GM23338 (cell line): ENCODE measurements around the gene SLC16A7. TPM values are rescaled to one million over a fixed set of nuclear protein-coding genes. Genes with fewer than 3 reads are reported as not detected.

Experiments
- ATAC-seq: fragments of 200-7000 bp; cut with Tn5 transposase; 3 replicates; pipeline ENCODE4 v1.9.1; 2020
- DNase-seq: peaks from one replicate; pipeline ENCODE4 v3.0.0-alpha.2; 2015; ENCODE audit warnings: low spot score
- H2AFZ ChIP-seq: fragments of 200-600 bp; sonication (generic); 2 replicates; pipeline ENCODE4 v1.8.0; 2016; ENCODE audit warnings: antibody characterized with exemption, mild to moderate bottlenecking, moderate library complexity
- H3F3A ChIP-seq: fragments of 200-600 bp; sonication (generic); replicated peaks from 2 replicates; pipeline ENCODE4 v1.8.0; 2017; ENCODE audit warnings: antibody characterized with exemption, mixed run types, low read depth
- H3K27ac ChIP-seq: fragments of 200-600 bp; sonication (generic); 2 replicates; pipeline ENCODE4 v1.6.1; 2016; ENCODE audit warnings: low read depth
- H3K27me3 ChIP-seq: fragments of 200-600 bp; sonication (generic); 2 replicates; pipeline ENCODE4 v1.8.0; 2016; ENCODE audit warnings: mild to moderate bottlenecking, mixed run types, moderate library complexity; ENCODE audit not compliant: insufficient read depth
- H3K36me3 ChIP-seq: fragments of 200-600 bp; sonication (generic); 2 replicates; pipeline ENCODE4 v1.8.0; 2016; ENCODE audit warnings: mild to moderate bottlenecking; ENCODE audit not compliant: insufficient read depth
- H3K4me1 ChIP-seq: fragments of 200-600 bp; sonication (generic); 2 replicates; pipeline ENCODE4 v1.8.0; 2016; ENCODE audit warnings: mild to moderate bottlenecking, moderate library complexity; ENCODE audit not compliant: insufficient read depth
- H3K4me2 ChIP-seq: fragments of 200-600 bp; sonication (generic); 2 replicates; pipeline ENCODE4 v1.7.1; 2017; ENCODE audit warnings: mixed run types
- H3K4me3 ChIP-seq: fragments of 200-600 bp; sonication (generic); 2 replicates; pipeline ENCODE4 v1.6.1; 2016; ENCODE audit warnings: mixed run types
- H3K79me2 ChIP-seq: fragments of 200-600 bp; sonication (generic); replicated peaks from 2 replicates; pipeline ENCODE4 v1.8.0; 2017; ENCODE audit warnings: mild to moderate bottlenecking; ENCODE audit not compliant: insufficient read depth
- H3K9me2 ChIP-seq: fragments of 200-600 bp; sonication (generic); 2 replicates; pipeline ENCODE4 v1.8.0; 2017; ENCODE audit not compliant: insufficient read depth
- H4K20me1 ChIP-seq: fragments of 200-600 bp; sonication (generic); replicated peaks from 2 replicates; pipeline ENCODE4 v1.8.0; 2017; ENCODE audit warnings: mild to moderate bottlenecking; ENCODE audit not compliant: insufficient read depth
- H3K27ac Mint-ChIP-seq: 2 replicates; pipeline ENCODE4 v1.8.0; 2020; ENCODE audit warnings: inconsistent platforms, mild to moderate bottlenecking, moderate library complexity, mixed read lengths
- H3K27me3 Mint-ChIP-seq: 3 replicates; pipeline ENCODE4 v1.8.0; 2022; ENCODE audit warnings: low read depth, mild to moderate bottlenecking, moderate library complexity, mixed read lengths, inconsistent platforms; ENCODE audit not compliant: insufficient read depth, poor library complexity
- H3K36me3 Mint-ChIP-seq: 3 replicates; pipeline ENCODE4 v1.8.0; 2021; ENCODE audit warnings: low read depth, mild to moderate bottlenecking, inconsistent platforms, moderate library complexity, mixed read lengths
- H3K4me1 Mint-ChIP-seq: 3 replicates; pipeline ENCODE4 v1.8.0; 2020; ENCODE audit warnings: mild to moderate bottlenecking, inconsistent platforms, mixed read lengths
- H3K4me3 Mint-ChIP-seq: 3 replicates; pipeline ENCODE4 v1.8.0; 2021; ENCODE audit warnings: moderate library complexity, mild to moderate bottlenecking, inconsistent platforms, mixed read lengths
- H3K9me3 Mint-ChIP-seq: 3 replicates; pipeline ENCODE4 v1.8.0; 2020; ENCODE audit warnings: moderate library complexity, mild to moderate bottlenecking, inconsistent platforms, mixed read lengths
- CREB1 ChIP-seq: fragments of 250-450 bp; sonication (Bioruptor Pico); IDR thresholded peaks from 2 replicates; pipeline ENCODE4 v1.5.0; 2020; ENCODE audit warnings: low read depth, mild to moderate bottlenecking, moderate library complexity
- NANOG ChIP-seq: IDR thresholded peaks from 2 replicates; pipeline ENCODE4 v1.6.1; 2016; ENCODE audit warnings: antibody characterized with exemption, borderline replicate concordance
- STAT1 ChIP-seq: IDR thresholded peaks from one replicate; pipeline ENCODE4 v1.6.1; 2016; ENCODE audit warnings: antibody characterized with exemption; ENCODE audit not compliant: unreplicated experiment
- ZNF331 ChIP-seq: fragments of 250-450 bp; sonication (Bioruptor Pico); IDR thresholded peaks from 2 replicates; pipeline ENCODE4 v1.5.0; 2020; ENCODE audit warnings: low read depth, mild to moderate bottlenecking, moderate library complexity
- polyA plus RNA-seq: library from polyadenylated mRNA; unstranded; fragments of >200 nt; fragmentation: Nextera tagmentation; extraction: Ambion mirVana; gene quantifications from 2 replicates; pipeline ENCODE4 v1.2.1, GENCODE V29; 2016
- total RNA-seq: library from RNA; depleted of rRNA; stranded (reverse); fragments of >200 nt; shearing (Covaris generic); gene quantifications from 2 replicates; pipeline ENCODE4 v1.2.3, GENCODE V29; 2014
- TF ChIP-seq, protein P1 (sequence below): fragments of 250-450 bp; sonication (Bioruptor Pico); IDR thresholded peaks from 2 replicates; pipeline ENCODE4 v1.5.0; 2020; ENCODE audit warnings: mild to moderate bottlenecking, moderate library complexity
- TF ChIP-seq, protein P2 (sequence below): IDR thresholded peaks from one replicate; pipeline ENCODE4 v1.6.1; 2018; ENCODE audit warnings: antibody characterized with exemption; ENCODE audit not compliant: unreplicated experiment

The SLC16A7 gene
- total and polyA plus RNA-seq, 2 experiments from 2014 or later, result 2.8 to 4.3 TPM

DNA sequence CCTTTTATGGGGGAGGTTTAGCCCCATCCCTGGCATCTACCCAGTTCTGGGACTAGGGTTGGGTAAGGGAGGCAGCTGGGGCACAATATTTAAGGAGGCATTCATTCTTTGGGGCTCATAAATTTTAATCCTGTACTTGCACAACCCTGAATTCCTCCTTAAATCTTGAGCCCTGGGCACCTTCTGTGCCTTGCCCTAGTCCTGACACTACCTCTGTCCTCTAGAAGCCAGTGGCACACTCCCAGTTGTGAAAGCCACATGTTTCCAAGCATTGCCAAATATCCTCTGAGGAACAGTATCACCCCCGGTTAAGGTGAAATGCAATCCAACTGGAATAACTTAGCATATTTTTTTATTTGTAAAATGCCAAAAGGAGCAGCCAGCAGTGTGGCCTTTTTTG lies 36.6 kb downstream of the SLC16A7 start:
- DNase-seq (no peak), ATAC-seq (no peak)
- Histone ChIP-seq H3K4me1 (no peaks in the 10 kb centered on the region), H3K36me3 (no peaks in the 10 kb centered on the region), H3F3A (no peaks in the 10 kb centered on the region), H3K4me3 (no peak overlapping the region), H4K20me1 (no peaks in the 10 kb centered on the region), H3K27me3 (no peaks in the 10 kb centered on the region), H3K9me2 (no peaks in the 10 kb centered on the region), H3K27ac (no peak overlapping the region), H2AFZ (no peak overlapping the region), H3K79me2 (no peaks in the 10 kb centered on the region), H3K4me2 (no peak overlapping the region)
- Mint-ChIP-seq H3K36me3 (no peaks in the 10 kb centered on the region), H3K4me1 (peaks cover 5% of the 10 kb centered on the region; the same call in 2 of the 3 replicates), H3K27ac (no peak overlapping the region), H3K27me3 (peaks cover 2% of the 10 kb centered on the region), H3K4me3 (no peak overlapping the region), H3K9me3 (no peaks in the 10 kb centered on the region)
- TF ChIP-seq NANOG (no peak), STAT1 (no peak), CREB1 (no peak)
- TF ChIP-seq, protein P1, sequence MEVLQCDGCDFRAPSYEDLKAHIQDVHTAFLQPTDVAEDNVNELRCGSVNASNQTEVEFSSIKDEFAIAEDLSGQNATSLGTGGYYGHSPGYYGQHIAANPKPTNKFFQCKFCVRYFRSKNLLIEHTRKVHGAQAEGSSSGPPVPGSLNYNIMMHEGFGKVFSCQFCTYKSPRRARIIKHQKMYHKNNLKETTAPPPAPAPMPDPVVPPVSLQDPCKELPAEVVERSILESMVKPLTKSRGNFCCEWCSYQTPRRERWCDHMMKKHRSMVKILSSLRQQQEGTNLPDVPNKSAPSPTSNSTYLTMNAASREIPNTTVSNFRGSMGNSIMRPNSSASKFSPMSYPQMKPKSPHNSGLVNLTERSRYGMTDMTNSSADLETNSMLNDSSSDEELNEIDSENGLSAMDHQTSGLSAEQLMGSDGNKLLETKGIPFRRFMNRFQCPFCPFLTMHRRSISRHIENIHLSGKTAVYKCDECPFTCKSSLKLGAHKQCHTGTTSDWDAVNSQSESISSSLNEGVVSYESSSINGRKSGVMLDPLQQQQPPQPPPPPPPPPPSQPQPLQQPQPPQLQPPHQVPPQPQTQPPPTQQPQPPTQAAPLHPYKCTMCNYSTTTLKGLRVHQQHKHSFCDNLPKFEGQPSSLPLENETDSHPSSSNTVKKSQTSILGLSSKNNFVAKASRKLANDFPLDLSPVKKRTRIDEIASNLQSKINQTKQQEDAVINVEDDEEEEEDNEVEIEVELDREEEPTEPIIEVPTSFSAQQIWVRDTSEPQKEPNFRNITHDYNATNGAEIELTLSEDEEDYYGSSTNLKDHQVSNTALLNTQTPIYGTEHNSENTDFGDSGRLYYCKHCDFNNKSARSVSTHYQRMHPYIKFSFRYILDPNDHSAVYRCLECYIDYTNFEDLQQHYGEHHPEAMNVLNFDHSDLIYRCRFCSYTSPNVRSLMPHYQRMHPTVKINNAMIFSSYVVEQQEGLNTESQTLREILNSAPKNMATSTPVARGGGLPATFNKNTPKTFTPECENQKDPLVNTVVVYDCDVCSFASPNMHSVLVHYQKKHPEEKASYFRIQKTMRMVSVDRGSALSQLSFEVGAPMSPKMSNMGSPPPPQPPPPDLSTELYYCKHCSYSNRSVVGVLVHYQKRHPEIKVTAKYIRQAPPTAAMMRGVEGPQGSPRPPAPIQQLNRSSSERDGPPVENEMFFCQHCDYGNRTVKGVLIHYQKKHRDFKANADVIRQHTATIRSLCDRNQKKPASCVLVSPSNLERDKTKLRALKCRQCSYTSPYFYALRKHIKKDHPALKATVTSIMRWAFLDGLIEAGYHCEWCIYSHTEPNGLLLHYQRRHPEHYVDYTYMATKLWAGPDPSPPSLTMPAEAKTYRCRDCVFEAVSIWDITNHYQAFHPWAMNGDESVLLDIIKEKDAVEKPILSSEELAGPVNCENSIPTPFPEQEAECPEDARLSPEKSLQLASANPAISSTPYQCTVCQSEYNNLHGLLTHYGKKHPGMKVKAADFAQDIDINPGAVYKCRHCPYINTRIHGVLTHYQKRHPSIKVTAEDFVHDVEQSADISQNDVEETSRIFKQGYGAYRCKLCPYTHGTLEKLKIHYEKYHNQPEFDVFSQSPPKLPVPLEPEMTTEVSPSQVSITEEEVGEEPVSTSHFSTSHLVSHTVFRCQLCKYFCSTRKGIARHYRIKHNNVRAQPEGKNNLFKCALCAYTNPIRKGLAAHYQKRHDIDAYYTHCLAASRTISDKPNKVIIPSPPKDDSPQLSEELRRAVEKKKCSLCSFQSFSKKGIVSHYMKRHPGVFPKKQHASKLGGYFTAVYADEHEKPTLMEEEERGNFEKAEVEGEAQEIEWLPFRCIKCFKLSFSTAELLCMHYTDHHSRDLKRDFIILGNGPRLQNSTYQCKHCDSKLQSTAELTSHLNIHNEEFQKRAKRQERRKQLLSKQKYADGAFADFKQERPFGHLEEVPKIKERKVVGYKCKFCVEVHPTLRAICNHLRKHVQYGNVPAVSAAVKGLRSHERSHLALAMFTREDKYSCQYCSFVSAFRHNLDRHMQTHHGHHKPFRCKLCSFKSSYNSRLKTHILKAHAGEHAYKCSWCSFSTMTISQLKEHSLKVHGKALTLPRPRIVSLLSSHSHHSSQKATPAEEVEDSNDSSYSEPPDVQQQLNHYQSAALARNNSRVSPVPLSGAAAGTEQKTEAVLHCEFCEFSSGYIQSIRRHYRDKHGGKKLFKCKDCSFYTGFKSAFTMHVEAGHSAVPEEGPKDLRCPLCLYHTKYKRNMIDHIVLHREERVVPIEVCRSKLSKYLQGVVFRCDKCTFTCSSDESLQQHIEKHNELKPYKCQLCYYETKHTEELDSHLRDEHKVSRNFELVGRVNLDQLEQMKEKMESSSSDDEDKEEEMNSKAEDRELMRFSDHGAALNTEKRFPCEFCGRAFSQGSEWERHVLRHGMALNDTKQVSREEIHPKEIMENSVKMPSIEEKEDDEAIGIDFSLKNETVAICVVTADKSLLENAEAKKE (CRISPR knock-in tag), result no peak

DNA sequence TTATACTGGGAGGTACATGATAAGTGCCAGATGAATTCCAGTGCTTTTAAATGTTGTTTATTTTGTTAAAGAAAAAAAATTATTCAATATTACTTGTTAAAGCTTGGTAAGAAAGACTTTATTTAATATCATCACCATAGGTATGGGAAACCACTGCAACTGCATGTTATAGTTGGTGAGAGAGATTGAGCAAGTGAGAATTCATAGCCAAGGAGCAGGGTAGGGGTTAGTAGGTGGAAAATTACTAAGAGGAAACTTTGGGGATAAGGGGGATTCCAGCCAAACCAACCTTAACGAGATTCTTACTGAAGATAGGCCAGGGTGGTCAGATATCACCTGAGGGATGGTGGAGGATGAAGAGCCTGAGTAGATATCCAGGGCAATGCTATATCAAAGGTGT lies 38.4 kb downstream of the SLC16A7 start:
- no peaks in the 10 kb centered on the region for H3F3A ChIP-seq
- no peaks in the 10 kb centered on the region for H3K9me2 ChIP-seq
- H3K27ac Mint-ChIP-seq, result no peak overlapping the region
- no peaks in the 10 kb centered on the region for H3K36me3 ChIP-seq
- H3K4me1 Mint-ChIP-seq, result peaks cover 11% of the 10 kb centered on the region; the same call in 2 of the 3 replicates
- TF ChIP-seq, protein P2, sequence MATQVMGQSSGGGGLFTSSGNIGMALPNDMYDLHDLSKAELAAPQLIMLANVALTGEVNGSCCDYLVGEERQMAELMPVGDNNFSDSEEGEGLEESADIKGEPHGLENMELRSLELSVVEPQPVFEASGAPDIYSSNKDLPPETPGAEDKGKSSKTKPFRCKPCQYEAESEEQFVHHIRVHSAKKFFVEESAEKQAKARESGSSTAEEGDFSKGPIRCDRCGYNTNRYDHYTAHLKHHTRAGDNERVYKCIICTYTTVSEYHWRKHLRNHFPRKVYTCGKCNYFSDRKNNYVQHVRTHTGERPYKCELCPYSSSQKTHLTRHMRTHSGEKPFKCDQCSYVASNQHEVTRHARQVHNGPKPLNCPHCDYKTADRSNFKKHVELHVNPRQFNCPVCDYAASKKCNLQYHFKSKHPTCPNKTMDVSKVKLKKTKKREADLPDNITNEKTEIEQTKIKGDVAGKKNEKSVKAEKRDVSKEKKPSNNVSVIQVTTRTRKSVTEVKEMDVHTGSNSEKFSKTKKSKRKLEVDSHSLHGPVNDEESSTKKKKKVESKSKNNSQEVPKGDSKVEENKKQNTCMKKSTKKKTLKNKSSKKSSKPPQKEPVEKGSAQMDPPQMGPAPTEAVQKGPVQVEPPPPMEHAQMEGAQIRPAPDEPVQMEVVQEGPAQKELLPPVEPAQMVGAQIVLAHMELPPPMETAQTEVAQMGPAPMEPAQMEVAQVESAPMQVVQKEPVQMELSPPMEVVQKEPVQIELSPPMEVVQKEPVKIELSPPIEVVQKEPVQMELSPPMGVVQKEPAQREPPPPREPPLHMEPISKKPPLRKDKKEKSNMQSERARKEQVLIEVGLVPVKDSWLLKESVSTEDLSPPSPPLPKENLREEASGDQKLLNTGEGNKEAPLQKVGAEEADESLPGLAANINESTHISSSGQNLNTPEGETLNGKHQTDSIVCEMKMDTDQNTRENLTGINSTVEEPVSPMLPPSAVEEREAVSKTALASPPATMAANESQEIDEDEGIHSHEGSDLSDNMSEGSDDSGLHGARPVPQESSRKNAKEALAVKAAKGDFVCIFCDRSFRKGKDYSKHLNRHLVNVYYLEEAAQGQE, result no peak
- no peak for TF ChIP-seq ZNF331 (CRISPR knock-in tag)
- H4K20me1 ChIP-seq, result no peaks in the 10 kb centered on the region
- H3K4me3 ChIP-seq, result no peak overlapping the region
- H3K79me2 ChIP-seq, result no peaks in the 10 kb centered on the region
- no peaks in the 10 kb centered on the region for H3K4me1 ChIP-seq
- no peak overlapping the region for H3K4me3 Mint-ChIP-seq
- H3K27me3 Mint-ChIP-seq, result peaks cover 2% of the 10 kb centered on the region
- H3K27ac ChIP-seq, result no peak overlapping the region
- ATAC-seq, result no peak
- H3K9me3 Mint-ChIP-seq, result no peaks in the 10 kb centered on the region
- H3K27me3 ChIP-seq, result no peaks in the 10 kb centered on the region
- no peak overlapping the region for H3K4me2 ChIP-seq
- DNase-seq, result no peak
- H3K36me3 Mint-ChIP-seq, result no peaks in the 10 kb centered on the region
- H2AFZ ChIP-seq, result no peak overlapping the region
